NT2/D1 (cell line): Measurements from ENCODE around the gene PTPN12.

ENCODE experiments used
- SUZ12 ChIP-seq: IDR thresholded peaks from 2 replicates; pipeline ENCODE4 v1.6.1; 2011; ENCODE audit not compliant: insufficient read length, insufficient read depth; ENCODE audit errors: extremely low read depth
- YY1 ChIP-seq: IDR thresholded peaks from 2 replicates; pipeline ENCODE4 v1.6.1; 2011; ENCODE audit not compliant: insufficient read length, insufficient read depth
- ZNF274 ChIP-seq: IDR thresholded peaks from 2 replicates; pipeline ENCODE4 v1.6.1; 2011; ENCODE audit warnings: mild to moderate bottlenecking, low read depth, low read length

GRCh38 chr7:77674878-77675277 lies 137.8 kb downstream of the PTPN12 start:
- TF ChIP-seq ZNF274 (no peak), YY1 (no peak), SUZ12 (no peak)
